ENCODE results near the gene WSB2.

Gene WSB2

DNA sequence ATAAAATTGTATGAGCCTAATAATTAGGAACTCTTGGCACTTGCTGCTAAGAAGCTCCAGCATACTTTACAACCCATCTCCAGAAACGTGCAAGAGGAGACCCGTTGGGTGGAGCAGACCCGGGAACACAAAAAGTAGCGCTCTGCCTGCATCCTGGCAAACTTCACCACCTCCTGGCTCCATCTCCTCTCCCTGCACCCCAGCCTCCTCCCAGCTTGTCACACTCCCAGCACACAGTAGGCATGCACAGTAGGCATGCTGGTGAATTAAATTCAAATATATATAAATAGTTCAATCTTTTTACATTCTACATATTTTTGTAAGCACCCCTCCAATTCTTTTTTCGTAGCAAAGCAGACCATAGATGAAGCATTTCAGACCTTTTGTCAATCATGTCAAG is 41.6 kb upstream of the WSB2 start:
- TF ChIP-seq, protein P1, sequence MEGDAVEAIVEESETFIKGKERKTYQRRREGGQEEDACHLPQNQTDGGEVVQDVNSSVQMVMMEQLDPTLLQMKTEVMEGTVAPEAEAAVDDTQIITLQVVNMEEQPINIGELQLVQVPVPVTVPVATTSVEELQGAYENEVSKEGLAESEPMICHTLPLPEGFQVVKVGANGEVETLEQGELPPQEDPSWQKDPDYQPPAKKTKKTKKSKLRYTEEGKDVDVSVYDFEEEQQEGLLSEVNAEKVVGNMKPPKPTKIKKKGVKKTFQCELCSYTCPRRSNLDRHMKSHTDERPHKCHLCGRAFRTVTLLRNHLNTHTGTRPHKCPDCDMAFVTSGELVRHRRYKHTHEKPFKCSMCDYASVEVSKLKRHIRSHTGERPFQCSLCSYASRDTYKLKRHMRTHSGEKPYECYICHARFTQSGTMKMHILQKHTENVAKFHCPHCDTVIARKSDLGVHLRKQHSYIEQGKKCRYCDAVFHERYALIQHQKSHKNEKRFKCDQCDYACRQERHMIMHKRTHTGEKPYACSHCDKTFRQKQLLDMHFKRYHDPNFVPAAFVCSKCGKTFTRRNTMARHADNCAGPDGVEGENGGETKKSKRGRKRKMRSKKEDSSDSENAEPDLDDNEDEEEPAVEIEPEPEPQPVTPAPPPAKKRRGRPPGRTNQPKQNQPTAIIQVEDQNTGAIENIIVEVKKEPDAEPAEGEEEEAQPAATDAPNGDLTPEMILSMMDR (IDR thresholded peaks at IDR 0.05; ENCODE audit: low read depth, low read length, missing control alignments) = no peak
- peak overlapping the region; percentile 78 for H3K4me3 ChIP-seq (ENCODE audit: low read depth, low read length)
- in situ Hi-C loops (cut with HindIII; ENCODE audit: low sequenced_read_pairs) = no loop called here
- no peak for DNase-seq (ENCODE audit: low read depth)

DNA sequence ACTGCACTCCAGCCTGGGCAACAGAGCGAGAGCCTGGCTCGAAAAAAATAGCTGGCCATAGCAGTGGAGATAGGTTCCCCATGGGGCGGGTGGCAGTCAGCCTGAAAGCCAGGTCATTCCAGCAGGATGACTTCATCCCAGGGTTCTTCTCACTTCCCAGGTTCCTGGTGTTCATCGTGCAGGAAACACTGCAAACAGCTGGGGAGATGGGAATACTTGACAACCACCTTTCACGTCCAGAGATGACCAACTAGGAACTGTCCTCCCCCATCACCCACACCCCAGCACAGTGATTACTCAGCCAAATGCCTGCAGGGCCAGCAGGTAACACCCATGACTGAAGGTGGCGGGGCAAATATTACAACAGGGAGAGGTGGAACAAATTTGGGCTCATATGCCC is 41.1 kb upstream of the WSB2 start:
- no peak overlapping the region for H3K4me3 ChIP-seq (ENCODE audit: low read depth, low read length)
- in situ Hi-C loops (cut with HindIII; ENCODE audit: low sequenced_read_pairs) = no loop called here
- no peak for DNase-seq (ENCODE audit: low read depth)
- TF ChIP-seq, protein P1 (IDR thresholded peaks at IDR 0.05; ENCODE audit: low read depth, low read length, missing control alignments) = no peak

DNA sequence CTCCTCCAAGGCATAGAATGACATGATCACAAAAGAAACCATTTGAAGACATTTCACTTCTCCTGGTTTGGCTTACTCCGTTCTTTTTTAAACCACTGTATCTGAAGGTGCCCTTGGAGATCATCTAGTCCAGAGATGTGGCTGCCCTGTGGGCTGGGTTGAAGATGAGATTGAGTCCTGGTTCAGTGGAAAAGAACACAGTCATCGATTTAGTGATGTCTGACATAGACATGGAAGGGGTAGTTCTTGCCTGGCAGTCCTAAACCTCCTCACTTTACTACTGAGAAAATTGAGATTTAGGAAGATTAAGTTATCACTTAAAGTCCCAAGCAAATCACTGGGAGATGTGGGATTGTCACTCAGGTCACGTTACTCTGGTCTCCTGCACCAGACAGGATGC is 40.1 kb upstream of the WSB2 start:
- H3K4me3 ChIP-seq (ENCODE audit: low read depth, low read length) = no peak overlapping the region
- TF ChIP-seq, protein P1 (IDR thresholded peaks at IDR 0.05; ENCODE audit: low read depth, low read length, missing control alignments) = no peak
- DNase-seq (ENCODE audit: low read depth) = no peak
- in situ Hi-C loops (cut with HindIII; ENCODE audit: low sequenced_read_pairs) = no loop called here

DNA sequence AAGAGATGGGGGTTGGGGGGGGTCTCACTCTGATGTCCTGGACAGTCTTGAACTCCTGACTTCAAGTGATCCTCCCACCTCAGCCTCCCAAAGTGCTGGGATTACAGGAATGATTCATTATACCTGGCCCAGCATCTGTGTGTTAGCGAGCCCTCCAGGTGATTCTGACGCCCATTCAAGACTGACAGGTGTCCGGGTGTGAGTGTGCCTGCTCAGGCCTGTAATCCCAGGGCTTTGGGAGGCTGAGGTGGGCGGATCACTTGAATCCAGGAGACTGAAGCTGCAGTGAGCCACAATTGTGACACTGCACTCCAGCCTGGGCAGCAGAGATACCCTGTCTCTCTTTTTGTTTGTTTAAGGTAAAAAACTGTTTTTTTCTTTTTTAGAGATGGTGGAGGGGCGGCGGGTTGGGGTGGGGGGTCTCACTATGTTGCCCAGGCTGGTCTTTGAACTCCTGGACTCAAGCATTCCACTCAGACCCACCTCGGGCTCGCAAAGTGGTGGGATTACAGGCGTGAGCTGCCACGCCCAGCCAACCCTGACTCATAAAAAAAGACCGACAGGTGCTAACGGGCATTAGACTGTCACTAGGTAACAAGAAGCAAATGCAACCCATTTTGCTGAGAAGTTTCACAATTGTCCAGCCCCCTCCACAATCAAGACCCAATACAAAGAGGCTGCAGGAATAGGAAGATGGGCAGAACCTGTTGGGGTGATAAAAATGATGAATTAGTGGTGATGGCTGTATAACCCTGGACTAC is 38.1 kb upstream of the WSB2 start:
- in situ Hi-C loops (cut with HindIII; ENCODE audit: low sequenced_read_pairs) = no loop called here
- TF ChIP-seq, protein P1 (IDR thresholded peaks at IDR 0.05; ENCODE audit: low read depth, low read length, missing control alignments) = no peak
- no peak for DNase-seq (ENCODE audit: low read depth)
- no peak overlapping the region for H3K4me3 ChIP-seq (ENCODE audit: low read depth, low read length)

DNA sequence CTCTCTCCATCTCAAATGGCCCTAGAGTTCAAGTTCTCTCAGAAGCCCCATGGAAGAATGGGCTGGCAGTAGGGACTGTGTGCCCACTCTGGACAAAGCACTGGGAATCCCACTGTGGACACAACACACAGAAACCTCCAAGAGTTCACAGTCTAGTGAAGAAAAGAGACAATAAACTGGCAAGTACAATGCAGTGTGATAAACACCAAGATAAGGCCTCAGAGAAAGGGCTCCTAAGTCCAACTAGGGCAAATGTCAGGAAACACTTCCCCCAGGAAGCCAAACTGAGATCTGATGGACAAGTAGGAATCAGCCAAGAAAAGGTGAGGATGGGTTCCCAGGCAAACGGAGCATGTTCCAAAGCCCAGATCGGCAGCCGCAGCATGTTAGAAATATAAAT is 37.4 kb upstream of the WSB2 start:
- no peak overlapping the region for H3K4me3 ChIP-seq (ENCODE audit: low read depth, low read length)
- TF ChIP-seq, protein P1 (IDR thresholded peaks at IDR 0.05; ENCODE audit: low read depth, low read length, missing control alignments) = no peak
- in situ Hi-C loops (cut with HindIII; ENCODE audit: low sequenced_read_pairs) = no loop called here
- no peak for DNase-seq (ENCODE audit: low read depth)

DNA sequence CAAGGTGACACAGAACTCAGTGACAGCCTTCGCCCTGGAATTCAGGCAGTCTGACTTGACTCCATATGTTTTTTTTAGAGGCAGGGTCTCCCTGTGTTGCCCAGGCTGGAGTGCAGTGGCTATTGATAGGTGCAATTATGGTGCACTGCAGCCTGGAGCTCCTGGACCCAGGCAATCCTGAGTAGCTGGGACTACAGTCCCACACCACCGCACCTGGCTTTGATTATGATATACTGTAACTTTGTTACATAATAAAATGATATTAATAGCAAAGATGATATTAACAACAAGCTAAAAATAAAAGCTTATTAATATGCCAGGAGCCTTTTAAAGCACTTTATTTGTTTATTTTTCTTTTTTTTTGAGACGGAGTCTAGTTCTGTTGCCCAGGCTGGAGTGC is 33.1 kb upstream of the WSB2 start:
- TF ChIP-seq, protein P1 (IDR thresholded peaks at IDR 0.05; ENCODE audit: low read depth, low read length, missing control alignments) = no peak
- no peak for DNase-seq (ENCODE audit: low read depth)
- in situ Hi-C loops (cut with HindIII; ENCODE audit: low sequenced_read_pairs) = no loop called here
- no peak overlapping the region for H3K4me3 ChIP-seq (ENCODE audit: low read depth, low read length)
